ENCODE results near the gene CLCF1.
A peak's percentile ranks its signal among the peaks of the same experiment; 100 is the strongest.

The CLCF1 gene

DNA sequence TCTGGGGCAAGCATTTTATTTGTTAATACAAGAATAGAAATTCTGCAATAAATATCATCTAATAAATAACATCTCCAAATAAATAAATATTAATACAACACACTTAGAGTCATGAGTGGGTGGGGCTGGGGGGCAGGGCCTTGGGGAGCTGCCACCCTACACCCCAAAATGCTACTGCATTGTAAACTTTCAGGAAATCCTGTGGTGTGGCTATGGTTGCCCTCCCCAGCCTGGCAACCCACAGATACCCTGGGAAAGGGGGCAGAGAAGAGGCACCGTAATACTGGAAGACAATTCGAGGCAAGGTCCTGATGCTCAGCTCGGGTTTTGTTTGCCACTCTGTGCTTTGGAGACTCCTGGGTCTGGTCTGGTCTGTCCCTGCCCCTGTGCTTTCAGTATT, 9.2 kb downstream of the CLCF1 start:
- peak overlapping the region in 1 of 3 experiments; percentile 61 for H3K27ac Mint-ChIP-seq
- H3K27me3 Mint-ChIP-seq (ENCODE audit: low read depth): peaks cover 3% of the 10 kb centered on the region
- no peaks in the 10 kb centered on the region for H3K9me3 Mint-ChIP-seq
- no peak for TF ChIP-seq CTCF (IDR thresholded peaks at IDR 0.05; ENCODE audit: unreplicated experiment in 3 of 3)
- H3K36me3 Mint-ChIP-seq (ENCODE audit: low read depth): peaks cover 5% of the 10 kb centered on the region
- H3K4me1 Mint-ChIP-seq: peaks cover 35% of the 10 kb centered on the region
- no peak overlapping the region for H3K4me3 Mint-ChIP-seq

DNA sequence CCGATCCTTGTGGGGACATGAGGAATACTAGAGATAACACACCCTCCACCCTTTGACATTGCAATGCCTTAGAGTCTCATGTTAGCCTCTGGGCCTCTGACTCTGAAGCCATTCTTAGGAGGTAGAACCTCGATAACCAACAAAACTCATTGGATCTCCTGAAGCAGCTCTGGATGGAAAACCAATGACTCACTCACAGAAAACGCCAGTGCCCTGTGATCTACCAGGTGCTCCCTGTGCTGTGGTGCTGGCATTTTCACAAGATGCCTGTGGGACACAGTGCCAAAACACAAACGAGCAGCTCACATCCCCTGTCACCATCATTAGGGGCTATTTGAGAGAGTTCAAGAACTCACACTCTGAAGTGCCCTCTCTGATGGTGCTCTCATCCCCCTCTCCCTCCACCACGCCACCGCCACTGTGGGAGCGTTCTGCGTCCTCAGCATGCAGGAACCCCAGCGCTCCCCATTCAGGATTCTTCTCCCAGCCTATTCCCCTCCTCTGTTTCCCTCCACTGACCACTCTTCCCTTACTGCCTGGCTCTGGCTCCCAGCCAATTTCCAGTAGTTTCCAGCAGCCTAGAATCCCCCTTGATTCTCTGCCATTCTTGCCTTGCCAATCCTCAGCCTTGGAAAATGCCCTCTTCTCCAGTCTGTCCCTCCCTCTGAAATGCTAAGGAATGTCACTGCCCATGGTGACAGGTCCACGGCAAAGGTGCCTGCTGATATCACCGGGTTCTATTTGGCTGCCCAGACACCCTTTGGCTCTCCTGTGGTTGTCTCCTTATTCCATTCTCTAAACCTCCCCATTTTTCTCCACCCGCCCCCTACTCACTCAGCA, 15.3 kb downstream of the CLCF1 start:
- Mint-ChIP-seq H3K9me3 (no peaks in the 10 kb centered on the region), H3K4me1 (peaks cover 45% of the 10 kb centered on the region), H3K27me3 (ENCODE audit: low read depth) (peaks cover 4% of the 10 kb centered on the region), H3K4me3 (no peak overlapping the region), H3K27ac (peak overlapping the region; percentile 70 to 90 (median 70)), H3K36me3 (ENCODE audit: low read depth) (no peaks in the 10 kb centered on the region)
- TF ChIP-seq CTCF (IDR thresholded peaks at IDR 0.05; ENCODE audit: unreplicated experiment in 3 of 3): no peak

GRCh38 chr11:67356864-67357561, 16.4 kb downstream of the CLCF1 start:
- peaks cover 4% of the 10 kb centered on the region for H3K27me3 Mint-ChIP-seq (ENCODE audit: low read depth)
- H3K4me3 Mint-ChIP-seq: peak overlapping the region; percentile 31 to 44 (median 43)
- H3K27ac Mint-ChIP-seq: peak overlapping the region; percentile 70 to 90 (median 88)
- no peaks in the 10 kb centered on the region for H3K9me3 Mint-ChIP-seq
- peaks cover 45% of the 10 kb centered on the region for H3K4me1 Mint-ChIP-seq
- peak; percentile 88 to 97 (median 93) for TF ChIP-seq CTCF (IDR thresholded peaks at IDR 0.05; ENCODE audit: unreplicated experiment in 3 of 3)
- no peaks in the 10 kb centered on the region for H3K36me3 Mint-ChIP-seq (ENCODE audit: low read depth)

DNA sequence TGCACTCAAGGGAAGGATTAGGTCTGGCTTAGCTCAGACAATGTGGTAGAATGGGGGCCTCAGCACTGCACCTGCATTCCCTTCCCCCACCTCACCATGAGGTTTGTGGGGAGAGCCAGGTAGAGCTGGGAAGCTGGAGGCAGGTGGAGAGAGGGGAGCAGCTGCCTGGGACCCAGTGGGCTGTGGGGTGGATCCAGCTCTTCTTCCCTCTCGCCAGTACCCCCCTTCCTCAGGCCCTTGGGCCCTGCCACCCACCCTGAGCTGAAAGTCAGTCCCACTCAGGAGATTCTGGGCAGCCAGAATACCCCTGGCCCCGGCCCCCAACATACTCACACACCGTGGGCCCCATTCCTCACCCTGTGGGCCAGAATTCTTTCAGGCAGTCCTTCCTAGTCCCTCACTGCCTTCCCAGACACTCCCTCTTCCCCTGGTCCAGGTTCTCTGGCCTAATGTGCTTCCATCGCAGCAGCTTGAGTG, 17.0 kb downstream of the CLCF1 start:
- peaks cover 4% of the 10 kb centered on the region for H3K27me3 Mint-ChIP-seq (ENCODE audit: low read depth)
- peak overlapping the region; percentile 31 to 44 (median 43) for H3K4me3 Mint-ChIP-seq
- no peaks in the 10 kb centered on the region for H3K36me3 Mint-ChIP-seq (ENCODE audit: low read depth)
- peaks cover 46% of the 10 kb centered on the region for H3K4me1 Mint-ChIP-seq
- H3K27ac Mint-ChIP-seq: peak overlapping the region; percentile 70 to 97 (median 88)
- no peaks in the 10 kb centered on the region for H3K9me3 Mint-ChIP-seq
- no peak for TF ChIP-seq CTCF (IDR thresholded peaks at IDR 0.05; ENCODE audit: unreplicated experiment in 3 of 3)

GRCh38 chr11:67355794-67356386, 17.5 kb downstream of the CLCF1 start:
- H3K9me3 Mint-ChIP-seq: no peaks in the 10 kb centered on the region
- TF ChIP-seq CTCF (IDR thresholded peaks at IDR 0.05; ENCODE audit: unreplicated experiment in 3 of 3): no peak

More at GRCh38 chr11:67355794-67356386, 17.5 kb downstream of the CLCF1 start:
- peak overlapping the region in 1 of 3 experiments; percentile 37 for H3K4me3 Mint-ChIP-seq
- peaks cover 4% of the 10 kb centered on the region for H3K27me3 Mint-ChIP-seq (ENCODE audit: low read depth)
- peak overlapping the region; percentile 59 to 97 (median 84) for H3K27ac Mint-ChIP-seq
- H3K36me3 Mint-ChIP-seq (ENCODE audit: low read depth): no peaks in the 10 kb centered on the region
- H3K4me1 Mint-ChIP-seq: peaks cover 50% of the 10 kb centered on the region
